Heart right ventricle (tissue), 16 donors: ENCODE data around the gene ADAMTS10. TPM values are rescaled to one million over a fixed set of nuclear protein-coding genes. Genes with fewer than 3 reads are reported as not detected.
A peak's percentile ranks its signal among the peaks of the same experiment; 100 is the strongest.

Source experiments
- ATAC-seq, 8 donors: fragments of 200-7000 bp; cut with Tn5 transposase; one replicate each; pipeline ENCODE4 v1.9.1; 2020; ENCODE audit warnings: mild to moderate bottlenecking in 8 of 8, moderate library complexity in 8 of 8, moderate number of reproducible peaks in 1 of 8
- DNase-seq, 2 donors: peaks; one replicate each; pipeline ENCODE4 v3.0.0-alpha.2; 2020
- H3K27ac ChIP-seq, 10 donors: fragments of 200-600 bp; sonication (generic) in 2 of 10; one replicate each; pipeline versions ENCODE4 v1.5.0 to v1.8.0; 2020 to 2022; ENCODE audit warnings: mild to moderate bottlenecking in 3 of 10
- H3K27me3 ChIP-seq, 7 donors: fragments of 200-600 bp; one replicate each; pipeline ENCODE4 v1.8.0; 2021 to 2022; ENCODE audit warnings: mild to moderate bottlenecking in 2 of 7
- H3K36me3 ChIP-seq, 9 donors: fragments of 200-600 bp; sonication (generic) in 1 of 9; one replicate each; pipeline versions ENCODE4 v1.5.0 to v1.8.0; 2020 to 2022; ENCODE audit warnings: mild to moderate bottlenecking in 2 of 9
- H3K4me1 ChIP-seq, 9 donors: fragments of 200-600 bp; sonication (generic) in 1 of 9; one replicate each; pipeline versions ENCODE4 v1.5.0 to v1.8.0; 2020 to 2022; ENCODE audit warnings: mild to moderate bottlenecking in 4 of 9
- H3K4me3 ChIP-seq, 10 donors: fragments of 200-600 bp; sonication (generic) in 2 of 10; one replicate each; pipeline versions ENCODE4 v1.5.0 to v1.8.0; 2020 to 2022; ENCODE audit warnings: mild to moderate bottlenecking in 7 of 10, moderate library complexity in 2 of 10
- H3K9me3 ChIP-seq, 11 donors: fragments of 200-600 bp in 10 of 11; sonication (generic) in 2 of 11; one replicate each; pipeline versions ENCODE4 v1.5.0 to v1.8.0; 2013 to 2022; ENCODE audit warnings: mild to moderate bottlenecking in 2 of 11, control low read depth in 1 of 11, moderate library complexity in 1 of 11
- WGBS, 2 donors: extraction: QIAGEN DNeasy Blood & Tissue Kit; methylation state at CpG; one replicate each; pipeline ENCODE4 v1.1.7; 2013; ENCODE audit warnings: inconsistent platforms in 1 of 2; 5-methylcytosine and 5-hydroxymethylcytosine counted together
- intact Hi-C, 10 donors: fragments of 100-400 bp; cut with DNase I; formaldehyde crosslinking; loops; one replicate each; pipeline versions ENCODE4 v1.11.1 to v1.14.2; 2022
- polyA plus RNA-seq, 2 donors: library from polyadenylated mRNA; stranded (reverse); fragments of 200-250 nt; gene quantifications; one replicate each; pipeline ENCODE4 v1.2.3, GENCODE V29; 2013
- total RNA-seq, 10 donors: library from RNA; stranded (reverse); fragmentation: NEBNext Ultra II Directional in 3 of 10; extraction: Animal tissue kit (Norgen Biotek cat#: 25700) in 3 of 10; gene quantifications; one replicate each; pipeline versions ENCODE4 v1.2.1 to v1.2.4, GENCODE V29; 2021 to 2023
- TF ChIP-seq, protein P1 (sequence below), 9 donors: fragments of 200-600 bp; sonication (generic) in 2 of 9; IDR thresholded peaks; one replicate each; pipeline versions ENCODE4 v1.5.0 to v1.8.0; 2021 to 2022; ENCODE audit warnings: antibody characterized with exemption in 9 of 9, mild to moderate bottlenecking in 5 of 9, moderate library complexity in 1 of 9
- donor health status: Arrhythmogenic right ventricular cardiomyopathy.
- donor health status: ischemic (EF 13 %, LVEDD 7.1; RV severe dilation, severe dysfunction).
- donor health status: healthy with polysubstance abuse.
- donor health status: DM: no; HTN: yes; CAD: no.
- donor health status: DM: no; HTN: no; CAD: no.
- donor health status: ischemic (EF 25% LVEDD 6.9; RV normal size, moderate dysfunction).
- donor health status: ischemic (EF 25% LVEDD 5.7; RV mildly dilated, moderate dysfunction).
- donor health status: healthy.
- donor health status: DM: yes; HTN: yes; CAD: no.
- donor health status: Ischemic cardiomyopathy.
- donor health status: ischemic (EF 35%, LVEDD 5.7; RV mildly dilated, moderate dysfunction).
- donor health status: nonischemic (EF 11% LVEDD 7.7; RV severe dilation, severe dysfunction).
- donor health status: DM: yes; HTN: yes; CAD: no.
- donor health status: PGD.
- donor health status: ischemic (EF 29% LVEDD 5.4; RV normal size, mild dysfunction).
- donor health status: nonischemic (EF 23%, LVEDD 6.1; RV moderate dilation, normal function).

The ADAMTS10 gene
- total and polyA plus RNA-seq, 12 donors = 2.7 to 34.5 (median 8.4) TPM

DNA sequence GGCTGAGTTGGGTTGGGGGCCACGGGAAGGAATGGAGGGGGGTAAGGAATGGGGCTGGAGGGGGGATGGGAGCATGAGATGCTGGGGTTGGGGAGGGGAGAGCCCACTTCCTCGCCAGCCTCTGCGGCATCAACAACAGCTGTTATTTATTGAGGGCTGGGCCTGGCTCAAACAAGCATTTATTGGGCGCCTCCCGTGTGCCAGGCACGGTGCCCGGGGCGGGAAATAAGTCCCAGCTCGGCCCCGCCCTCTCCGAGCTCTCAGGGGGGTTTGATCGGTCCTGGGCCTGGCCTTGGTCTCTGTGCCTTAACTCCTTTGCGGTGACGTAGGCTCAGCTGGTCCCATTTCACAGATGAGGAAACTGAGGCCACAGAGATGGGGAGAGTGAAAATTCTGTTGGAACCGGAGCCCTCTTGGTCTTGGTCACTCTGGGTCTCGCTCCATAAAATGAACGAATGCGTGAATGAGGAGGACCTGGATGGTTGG lies 919 bp upstream of the ADAMTS10 start:
- intact Hi-C loops = no loop called here
- TF ChIP-seq, protein P1, sequence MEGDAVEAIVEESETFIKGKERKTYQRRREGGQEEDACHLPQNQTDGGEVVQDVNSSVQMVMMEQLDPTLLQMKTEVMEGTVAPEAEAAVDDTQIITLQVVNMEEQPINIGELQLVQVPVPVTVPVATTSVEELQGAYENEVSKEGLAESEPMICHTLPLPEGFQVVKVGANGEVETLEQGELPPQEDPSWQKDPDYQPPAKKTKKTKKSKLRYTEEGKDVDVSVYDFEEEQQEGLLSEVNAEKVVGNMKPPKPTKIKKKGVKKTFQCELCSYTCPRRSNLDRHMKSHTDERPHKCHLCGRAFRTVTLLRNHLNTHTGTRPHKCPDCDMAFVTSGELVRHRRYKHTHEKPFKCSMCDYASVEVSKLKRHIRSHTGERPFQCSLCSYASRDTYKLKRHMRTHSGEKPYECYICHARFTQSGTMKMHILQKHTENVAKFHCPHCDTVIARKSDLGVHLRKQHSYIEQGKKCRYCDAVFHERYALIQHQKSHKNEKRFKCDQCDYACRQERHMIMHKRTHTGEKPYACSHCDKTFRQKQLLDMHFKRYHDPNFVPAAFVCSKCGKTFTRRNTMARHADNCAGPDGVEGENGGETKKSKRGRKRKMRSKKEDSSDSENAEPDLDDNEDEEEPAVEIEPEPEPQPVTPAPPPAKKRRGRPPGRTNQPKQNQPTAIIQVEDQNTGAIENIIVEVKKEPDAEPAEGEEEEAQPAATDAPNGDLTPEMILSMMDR (IDR thresholded peaks at IDR 0.05) = no peak
- no peak for ATAC-seq
- Histone ChIP-seq H3K36me3 (peaks cover 0 to 4% (median 0%) of the 10 kb centered on the region in 9 donors), H3K27me3 (peaks cover 0 to 22% (median 0%) of the 10 kb centered on the region in 7 donors), H3K27ac (peak overlapping the region in 7 of 10 donors; percentile 30 to 58 (median 37)), H3K4me1 (peaks cover 0 to 41% (median 15%) of the 10 kb centered on the region in 9 donors), H3K4me3 (no peak overlapping the region), H3K9me3 (no peaks in the 10 kb centered on the region)
- DNase-seq = peak in 1 of 2 donors; percentile 55
- WGBS, 2 donors = 41 to 42% methylated on average over 17 to 18 of the region's 18 CpGs

DNA sequence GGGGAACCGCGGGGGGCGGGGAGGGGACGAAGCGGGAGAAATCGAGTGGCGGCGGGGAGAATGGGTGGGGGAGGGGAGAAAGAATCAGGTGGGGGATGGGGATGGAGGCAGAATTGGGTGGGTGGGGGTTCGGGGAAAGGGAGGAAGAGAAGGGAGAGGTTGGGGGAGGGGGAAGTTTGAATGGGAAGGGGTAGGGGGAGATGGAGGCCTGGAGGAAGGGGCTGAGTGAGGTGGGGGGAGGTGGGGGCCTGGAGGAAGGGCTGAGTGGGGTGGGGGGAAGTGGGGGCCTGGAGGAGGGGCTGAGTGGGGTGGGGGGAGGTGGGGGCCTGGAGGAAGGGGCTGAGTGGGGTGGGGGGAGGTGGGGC lies 403 bp upstream of the ADAMTS10 start:
- 1 to 11% methylated on average over 9 of the region's 9 CpGs for WGBS, 2 donors
- ATAC-seq = no peak

DNA sequence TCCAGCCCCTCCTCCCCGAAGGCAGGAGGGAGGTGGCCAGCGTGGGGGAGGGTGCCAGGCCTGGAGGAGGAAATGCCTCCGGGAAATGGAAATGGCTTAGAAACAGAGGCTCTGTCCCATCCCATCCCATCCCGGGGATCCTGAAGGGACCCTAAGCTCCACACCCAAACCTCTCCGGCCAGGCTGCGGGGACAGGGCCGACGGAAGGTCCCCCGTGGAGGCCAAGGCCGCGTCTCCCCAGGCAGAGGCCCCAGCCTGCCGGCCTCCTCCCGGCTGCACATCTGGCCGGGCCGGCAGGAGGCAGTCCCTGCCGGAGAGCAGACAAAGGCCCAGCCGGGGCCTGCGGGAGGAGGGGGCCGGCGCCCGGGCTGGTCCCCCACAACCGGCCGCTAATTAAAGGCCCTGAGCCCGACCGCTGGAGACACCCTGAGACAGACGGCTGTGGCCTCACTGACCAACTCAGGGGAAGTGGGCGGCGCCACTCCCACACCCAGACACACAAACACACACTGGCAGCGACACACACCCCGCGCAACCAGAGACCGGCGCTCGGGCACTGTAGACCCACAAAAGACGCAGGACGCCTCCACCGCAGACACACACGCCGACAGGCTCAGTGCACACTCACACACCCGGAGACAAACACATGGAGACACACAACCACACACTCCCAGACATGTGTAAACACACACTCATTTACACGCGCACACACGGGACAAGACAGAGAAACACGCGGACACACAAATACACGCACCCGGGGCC lies 1.1 kb downstream of the ADAMTS10 start:
- DNase-seq (peak; percentile 56 to 72), ATAC-seq (peak; percentile 59 to 78 (median 70))
- Histone ChIP-seq H3K4me3 (peak overlapping the region; percentile 53 to 76 (median 66)), H3K27me3 (peaks cover 0 to 22% (median 0%) of the 10 kb centered on the region in 7 donors), H3K9me3 (peaks cover 0 to 15% (median 7%) of the 10 kb centered on the region in 11 donors), H3K4me1 (peaks cover 0 to 41% (median 15%) of the 10 kb centered on the region in 9 donors), H3K36me3 (peaks cover 0 to 12% (median 7%) of the 10 kb centered on the region in 9 donors), H3K27ac (peak overlapping the region; percentile 30 to 94 (median 84))
- intact Hi-C loops = no loop called here
- WGBS, 2 donors = 6 to 11% methylated on average over 42 to 47 of the region's 47 CpGs
- TF ChIP-seq, protein P1 (IDR thresholded peaks at IDR 0.05) = peak in 6 of 9 donors; percentile 12 to 48 (median 24)

More for the DNA sequence above, 403 bp upstream of the ADAMTS10 start:
- H3K9me3 ChIP-seq = peaks cover 0 to under 1% (median 0%) of the 10 kb centered on the region in 11 donors
- H3K27ac ChIP-seq = peak overlapping the region in 8 of 10 donors; percentile 75 to 94 (median 85)
- peaks cover 0 to 22% (median 0%) of the 10 kb centered on the region in 7 donors for H3K27me3 ChIP-seq
- H3K4me1 ChIP-seq = peaks cover 0 to 41% (median 15%) of the 10 kb centered on the region in 9 donors
- H3K36me3 ChIP-seq = peaks cover 0 to 4% (median 0%) of the 10 kb centered on the region in 9 donors
- intact Hi-C loops = no loop called here
- DNase-seq = no peak
- TF ChIP-seq, protein P1 (IDR thresholded peaks at IDR 0.05) = no peak
- H3K4me3 ChIP-seq = peak overlapping the region in 9 of 10 donors; percentile 53 to 76 (median 67)

DNA sequence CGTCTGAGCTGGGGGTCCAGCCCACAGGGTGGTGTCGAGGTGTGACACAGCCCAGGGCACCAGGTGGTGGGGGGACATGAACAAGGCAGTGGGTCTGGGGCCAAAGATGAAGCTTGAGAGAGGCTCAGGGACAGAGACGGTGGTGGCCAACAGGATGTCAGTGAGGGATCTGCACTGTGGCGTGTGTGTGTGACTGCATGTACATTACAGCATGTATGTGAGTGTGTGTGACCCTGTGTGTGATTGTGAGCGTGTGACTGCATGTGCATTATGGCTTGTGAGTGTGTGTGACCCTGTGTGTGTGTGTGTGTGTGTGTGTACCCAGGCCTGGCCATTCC lies 1.6 kb downstream of the ADAMTS10 start:
- intact Hi-C loops = no loop called here
- DNase-seq (no peak), ATAC-seq (peak in 3 of 8 donors; percentile 1 to 22 (median 4))
- H3K9me3 ChIP-seq = peaks cover 0 to 16% (median 7%) of the 10 kb centered on the region in 11 donors
- peaks cover 0 to 22% (median 0%) of the 10 kb centered on the region in 7 donors for H3K27me3 ChIP-seq
- TF ChIP-seq, protein P1 (IDR thresholded peaks at IDR 0.05) = no peak
- peaks cover 0 to 18% (median 8%) of the 10 kb centered on the region in 9 donors for H3K36me3 ChIP-seq
- H3K4me1 ChIP-seq = peaks cover 0 to 41% (median 15%) of the 10 kb centered on the region in 9 donors
- peak overlapping the region; percentile 30 to 94 (median 84) for H3K27ac ChIP-seq
- peak overlapping the region in 9 of 10 donors; percentile 53 to 76 (median 67) for H3K4me3 ChIP-seq
- 46 to 48% methylated on average over 5 of the region's 5 CpGs for WGBS, 2 donors
